ENCODE measurements around the gene NGF.

DNA sequence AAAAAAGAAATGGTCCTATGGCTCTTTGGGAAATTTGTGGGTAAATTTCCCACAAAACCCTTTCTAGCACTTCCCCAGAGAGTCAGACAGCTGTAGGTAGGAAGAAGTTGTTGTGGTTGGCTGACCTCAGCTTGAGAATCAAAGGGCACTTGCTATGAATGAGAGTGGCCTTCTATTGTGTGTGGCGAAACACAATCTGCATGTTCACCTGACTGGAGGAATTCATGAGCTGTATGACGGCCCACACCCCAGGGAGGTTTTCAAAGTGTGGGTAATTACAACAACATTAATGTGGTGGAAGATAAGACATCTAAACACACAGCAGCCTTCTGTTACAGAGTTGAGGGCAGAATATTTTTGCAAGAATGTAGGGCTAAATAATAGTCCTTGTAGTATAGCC is 38.8 kb downstream of the NGF start:
- TF ChIP-seq CTCF (IDR thresholded peaks at IDR 0.05) (no peak), POLR2A (IDR thresholded peaks at IDR 0.05) (no peak)

Data from thyroid gland (tissue), 4 donors.